HG03558 (cell line): ENCODE measurements around the gene SERINC5.

Source experiments
- ATAC-seq: cut with Tn5 transposase; IDR thresholded peaks from one replicate; pipeline ENCODE4 v1.9.1; 2021; ENCODE audit warnings: moderate number of reproducible peaks; ENCODE audit not compliant: unreplicated experiment; ENCODE audit errors: extremely low read depth

SERINC5 gene

DNA sequence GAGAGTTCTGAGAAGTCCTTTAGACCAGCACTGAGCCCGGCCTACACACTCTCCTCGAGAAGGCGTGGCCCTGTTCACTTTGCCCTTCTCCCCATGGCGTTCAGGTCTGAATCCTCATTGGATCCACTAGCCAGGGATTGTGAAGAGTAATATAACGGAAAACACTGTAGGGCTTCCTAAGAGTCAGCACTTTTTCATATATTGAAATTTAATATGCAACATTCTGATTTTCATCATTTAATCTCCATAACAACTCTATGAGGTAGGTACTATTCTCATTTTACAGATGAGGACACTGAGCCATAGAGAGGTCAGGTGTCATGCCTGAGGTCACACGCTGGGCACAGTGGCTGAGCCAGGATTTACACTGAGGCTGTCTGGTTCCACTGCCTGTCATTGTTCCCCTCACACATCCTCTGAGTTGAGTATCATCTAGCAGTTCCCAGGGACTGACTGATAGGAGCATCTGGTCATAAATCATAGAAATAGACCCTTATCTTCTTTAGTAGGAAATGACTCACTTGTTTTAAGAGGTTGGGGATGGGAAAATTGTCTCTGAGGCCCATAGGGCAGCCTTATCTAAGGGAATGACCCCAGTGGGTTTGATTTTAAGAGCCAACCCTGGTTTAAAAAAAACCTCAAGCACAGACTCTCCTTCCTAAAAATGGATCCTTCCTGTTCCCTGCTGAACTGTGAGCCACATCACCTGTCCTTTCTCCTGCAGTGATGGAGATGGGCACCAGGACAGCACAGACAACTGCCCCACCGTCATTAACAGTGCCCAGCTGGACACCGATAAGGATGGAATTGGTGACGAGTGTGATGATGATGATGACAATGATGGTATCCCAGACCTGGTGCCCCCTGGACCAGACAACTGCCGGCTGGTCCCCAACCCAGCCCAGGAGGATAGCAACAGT lies 179.5 kb downstream of the SERINC5 start:
- ATAC-seq, result no peak

DNA sequence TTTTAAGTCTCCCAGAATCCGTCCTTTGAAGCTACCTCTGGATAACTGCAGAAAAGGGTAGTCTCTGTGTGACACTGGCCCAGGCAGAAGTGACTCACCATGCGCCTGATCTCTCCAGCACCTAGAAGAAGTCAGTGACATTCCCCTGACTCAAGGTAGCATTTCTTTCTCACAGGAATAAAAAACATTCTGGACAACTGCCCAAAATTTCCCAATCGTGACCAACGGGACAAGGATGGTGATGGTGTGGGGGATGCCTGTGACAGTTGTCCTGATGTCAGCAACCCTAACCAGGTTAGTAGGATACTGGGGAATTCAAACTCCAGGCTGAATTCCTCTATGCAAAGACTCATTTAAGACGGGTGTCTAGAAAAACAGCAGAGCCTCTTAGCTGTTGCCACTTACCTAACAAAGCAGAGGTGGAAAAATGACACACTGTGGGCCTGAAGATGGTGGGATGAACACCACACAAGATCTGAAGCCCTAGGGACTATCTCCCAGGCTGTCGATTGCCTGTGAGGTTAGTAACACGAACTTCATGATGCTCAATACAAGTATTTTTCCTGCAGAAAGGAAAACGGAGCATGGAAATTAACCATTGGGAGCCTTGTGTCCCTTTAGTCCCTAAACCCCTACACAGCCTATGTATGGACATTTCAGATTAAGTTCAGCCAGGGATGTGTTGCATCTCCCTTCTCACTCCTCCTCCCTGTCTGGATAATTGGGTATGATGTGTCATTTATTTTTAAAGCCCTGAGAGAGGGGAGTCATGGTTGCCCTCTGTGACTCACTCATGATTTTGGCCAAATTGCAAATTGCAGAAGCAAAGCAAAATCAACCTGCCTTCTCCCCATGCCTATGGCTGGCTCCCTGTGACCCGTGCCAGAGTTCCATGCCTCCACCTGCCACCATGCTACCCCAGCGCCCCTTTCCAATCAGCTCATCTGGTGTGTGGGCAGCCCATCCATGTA lies 183.5 kb downstream of the SERINC5 start:
- ATAC-seq, result no peak

DNA sequence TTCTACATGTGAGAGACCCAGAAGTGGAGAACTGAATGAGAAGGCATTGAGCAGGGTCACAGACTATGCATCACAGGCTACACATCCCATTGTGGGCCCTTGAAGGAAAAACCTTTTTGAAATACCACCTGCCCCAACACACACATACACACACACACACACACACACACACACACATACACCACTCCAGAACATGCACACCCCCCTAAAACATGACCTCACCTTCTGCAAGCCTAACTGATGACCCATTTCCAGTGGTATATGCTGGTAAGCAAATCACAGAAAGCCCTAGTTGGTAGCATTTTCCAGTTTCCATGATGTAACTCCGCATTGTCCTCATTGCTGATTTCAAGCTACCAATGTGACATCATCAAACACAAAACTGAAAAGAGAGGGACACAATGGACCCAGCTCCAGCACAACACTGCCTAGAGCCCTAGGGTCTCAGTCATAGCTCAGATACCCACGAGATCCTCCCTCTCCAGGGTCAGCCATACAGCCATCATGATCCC lies 184.3 kb downstream of the SERINC5 start:
- no peak for ATAC-seq

DNA sequence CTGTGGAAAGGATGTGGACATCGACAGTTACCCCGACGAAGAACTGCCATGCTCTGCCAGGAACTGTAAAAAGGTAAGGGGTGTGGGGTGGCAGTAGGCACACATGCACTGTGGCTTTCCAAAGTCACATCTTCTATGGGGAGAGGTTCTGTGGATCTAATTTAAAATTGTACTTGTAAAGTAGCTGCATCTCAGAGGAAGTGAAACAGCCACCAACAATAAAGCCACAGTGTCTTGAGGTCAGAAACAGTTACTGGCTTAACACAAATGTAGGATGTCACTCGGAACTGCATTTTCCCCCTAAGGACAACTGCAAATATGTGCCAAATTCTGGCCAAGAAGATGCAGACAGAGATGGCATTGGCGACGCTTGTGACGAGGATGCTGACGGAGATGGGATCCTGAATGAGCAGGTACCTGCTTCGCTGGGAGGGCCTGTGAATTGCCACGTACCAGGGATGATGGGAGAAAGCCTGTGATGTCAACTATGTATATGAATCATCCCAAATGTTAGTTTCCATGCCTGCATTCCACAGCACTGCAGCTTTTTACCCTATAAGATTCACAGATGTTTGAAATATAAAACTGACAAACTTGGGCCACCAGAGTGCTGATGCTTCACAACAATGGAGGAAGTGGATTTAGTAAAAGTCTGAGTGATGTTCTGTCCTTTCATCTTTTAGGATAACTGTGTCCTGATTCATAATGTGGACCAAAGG lies 185.4 kb downstream of the SERINC5 start:
- ATAC-seq, result no peak

DNA sequence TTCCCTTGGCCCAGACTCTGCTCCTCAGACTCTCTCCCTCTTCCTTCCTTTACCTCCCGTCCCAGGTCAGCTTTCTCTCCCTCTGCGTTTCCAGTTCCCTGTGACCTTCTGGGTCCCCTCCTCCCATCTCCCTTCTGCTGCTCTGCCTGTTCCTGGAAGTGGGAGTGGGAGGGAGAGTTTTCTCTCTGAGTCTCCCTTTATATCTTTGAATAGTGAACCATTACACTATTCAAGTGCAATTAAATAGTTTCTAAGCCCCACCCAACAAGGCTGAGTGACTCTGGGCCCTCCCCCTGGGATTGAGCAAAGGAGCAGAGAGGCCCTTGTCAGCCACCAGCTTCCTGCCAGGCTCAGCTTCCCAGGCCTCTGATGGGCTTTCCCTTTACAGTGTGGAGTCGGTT lies 185.9 kb downstream of the SERINC5 start:
- no peak for ATAC-seq

DNA sequence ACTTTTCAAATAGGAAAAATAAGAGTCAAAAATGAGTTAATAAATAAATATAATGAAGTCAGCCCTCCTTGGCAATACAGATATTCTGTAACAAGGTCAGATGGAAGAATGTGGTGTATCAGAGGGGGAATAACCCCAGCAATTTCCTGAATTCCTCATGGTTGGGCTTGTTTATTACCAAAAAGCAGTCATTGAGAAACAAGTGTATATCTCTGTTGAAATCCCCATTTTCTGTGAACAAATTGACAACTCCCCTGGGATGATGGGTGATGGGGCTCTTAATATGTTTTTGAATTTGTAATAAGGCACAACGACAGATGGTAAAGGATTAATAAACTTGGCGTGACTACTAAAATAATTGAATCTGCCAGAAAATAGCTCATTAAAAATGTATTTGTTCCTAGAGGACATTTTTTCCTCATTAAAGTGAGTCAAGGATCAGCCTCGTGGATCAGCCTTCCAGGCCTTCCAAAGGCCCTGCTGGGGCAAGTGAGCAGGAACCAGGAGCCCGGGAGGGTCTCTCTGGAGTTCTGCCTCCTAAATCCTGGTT lies 186.5 kb downstream of the SERINC5 start:
- ATAC-seq, result no peak

DNA sequence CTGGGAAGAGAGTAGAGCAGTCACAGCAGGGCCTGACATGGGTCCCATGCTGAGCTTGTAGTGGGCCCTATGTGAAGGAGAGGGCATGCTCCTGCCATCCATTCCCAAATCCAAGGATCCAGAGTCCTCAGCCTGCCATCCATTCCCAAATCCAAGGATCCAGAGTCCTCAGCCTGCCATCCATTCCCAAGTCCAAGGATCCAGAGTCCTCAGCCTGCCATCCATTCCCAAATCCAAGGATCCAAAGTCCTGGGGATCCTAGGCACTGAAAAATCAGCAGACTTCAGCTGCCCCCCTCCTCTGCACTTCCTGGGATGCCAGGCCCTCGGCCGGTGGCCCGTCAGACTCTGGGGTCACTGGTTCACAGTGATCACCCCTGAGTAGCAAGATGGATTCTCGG lies 187.1 kb downstream of the SERINC5 start:
- ATAC-seq, result no peak

DNA sequence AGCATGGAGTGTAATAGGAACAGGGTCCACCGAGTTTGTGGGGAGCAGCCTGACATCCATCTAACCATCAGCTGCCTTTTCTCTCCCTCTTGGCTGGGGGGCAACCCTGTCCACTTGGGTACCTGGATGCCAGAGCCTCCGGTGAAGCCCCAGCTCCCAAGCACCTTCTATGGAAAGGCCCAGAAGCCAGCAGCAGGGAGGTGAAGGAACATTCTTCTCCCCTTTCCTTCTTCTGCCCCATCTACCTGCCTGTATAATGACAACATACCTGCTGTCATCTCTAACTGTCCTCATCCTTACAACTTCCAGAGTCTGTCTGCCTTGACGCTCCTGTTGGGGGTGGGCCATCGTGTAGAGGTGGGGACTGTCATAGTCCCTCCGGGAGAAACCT lies 187.6 kb downstream of the SERINC5 start:
- ATAC-seq, result no peak

DNA sequence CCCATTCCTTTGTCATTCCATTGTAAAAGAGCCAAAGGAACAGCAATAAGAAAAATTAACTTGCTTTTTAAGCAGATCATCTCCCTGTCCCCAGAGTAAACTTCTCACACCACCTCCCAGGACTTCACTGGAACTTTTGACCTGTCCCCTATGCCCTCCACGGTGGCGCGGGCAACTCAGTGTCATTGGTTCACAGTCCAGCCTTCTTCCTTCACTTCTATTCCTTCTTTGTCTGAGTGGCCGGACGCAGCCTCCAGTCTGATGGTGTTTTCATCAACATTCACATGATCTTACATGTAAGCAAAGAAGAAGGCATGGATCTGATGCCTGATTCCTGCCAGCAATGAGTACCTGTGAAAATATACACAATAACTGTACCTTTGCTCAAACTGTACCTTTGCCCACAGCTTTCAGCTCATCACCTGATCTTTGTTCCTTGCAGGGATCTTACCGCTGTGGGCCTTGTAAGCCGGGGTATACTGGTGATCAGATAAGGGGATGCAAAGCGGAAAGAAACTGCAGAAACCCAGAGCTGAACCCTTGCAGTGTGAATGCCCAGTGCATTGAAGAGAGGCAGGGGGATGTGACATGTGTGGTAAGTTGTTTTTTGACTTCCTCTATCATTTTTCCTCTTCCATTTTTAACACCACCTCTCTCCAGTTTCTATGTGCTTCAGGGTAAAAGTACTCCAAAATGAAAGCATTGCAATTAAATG lies 188.2 kb downstream of the SERINC5 start:
- no peak for ATAC-seq

DNA sequence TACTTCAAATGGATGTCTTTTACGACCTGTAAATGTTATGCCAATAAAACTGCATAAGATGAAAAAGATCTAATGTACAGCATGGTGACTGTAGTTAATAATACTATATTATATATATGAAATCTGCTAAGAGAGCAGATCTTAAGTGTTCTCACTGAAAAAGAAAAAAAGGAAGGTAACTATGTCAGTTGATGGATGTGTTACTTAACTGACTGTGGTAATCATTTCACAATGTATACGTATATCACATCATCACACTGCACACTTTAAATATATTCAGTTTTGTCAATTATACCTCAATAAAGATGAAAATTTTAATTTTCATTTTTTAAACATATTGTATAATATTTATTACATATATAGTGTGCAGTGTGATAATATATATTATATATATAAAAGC lies 188.8 kb downstream of the SERINC5 start:
- ATAC-seq, result no peak

DNA sequence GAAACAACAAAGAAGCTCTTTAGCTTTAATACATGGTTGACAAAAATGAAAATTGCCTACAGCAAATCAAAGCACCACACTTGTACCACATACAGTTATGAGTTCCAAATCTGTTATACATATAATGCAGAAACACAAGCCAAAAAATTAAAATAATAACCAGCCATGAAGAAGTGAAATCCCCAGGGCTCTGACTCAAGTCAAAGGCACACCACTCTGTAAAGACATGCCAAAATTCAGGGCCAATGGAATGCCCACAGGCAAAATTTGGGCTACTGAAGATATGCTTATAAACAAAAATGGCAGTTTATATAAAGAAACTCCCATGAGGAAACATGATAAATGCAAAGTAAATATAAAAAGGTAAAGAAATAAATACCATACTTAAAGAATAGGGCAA lies 191.7 kb downstream of the SERINC5 start:
- ATAC-seq, result no peak
